ENCODE measurements around the gene FYN. TPM values are rescaled to one million over a fixed set of nuclear protein-coding genes. Genes with fewer than 3 reads are reported as not detected.

The FYN gene
- polyA plus RNA-seq, 1 donor (not counting 4 experiments of a cell fraction or from before 2014, with no cell fraction given) = 24.7 TPM

DNA sequence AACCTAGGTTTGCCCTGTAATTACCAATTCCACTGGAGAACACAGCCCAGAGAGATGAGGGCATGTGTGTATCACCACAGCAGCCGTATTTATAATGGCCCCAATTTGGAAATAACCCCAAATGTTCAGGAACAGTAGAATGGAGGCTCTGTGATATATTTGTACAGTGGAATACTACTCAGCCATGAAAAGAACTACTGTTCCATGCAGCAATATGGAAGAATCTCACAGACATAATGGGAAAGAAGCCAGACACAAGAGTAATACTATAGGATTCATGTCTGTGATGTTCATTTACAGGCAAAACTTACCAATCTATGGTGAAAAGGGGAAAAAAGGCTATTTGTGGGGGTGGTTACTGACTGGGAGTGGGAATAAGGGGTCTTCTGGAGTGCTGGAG is 183.8 kb downstream of the FYN start:
- Histone ChIP-seq H3K36me3 (ENCODE audit: control insufficient read depth in 2 of 2, extremely low read depth in 1 of 2, insufficient read depth in 2 of 2, low read length in 2 of 2) (peaks cover 14 to 22% of the 10 kb centered on the region in 2 experiments), H3K9me1 (ENCODE audit: control insufficient read depth, extremely low read depth, insufficient read depth, low read length) (no peaks in the 10 kb centered on the region), H2AFZ (ENCODE audit: control insufficient read depth, low read length) (no peak overlapping the region), H3K9ac (ENCODE audit: control insufficient read depth, extremely low read depth, insufficient read depth, low read length) (no peak overlapping the region), H3K27me3 (ENCODE audit: control insufficient read depth, extremely low read depth, insufficient read depth, low read length) (no peaks in the 10 kb centered on the region), H3K4me1 (ENCODE audit: control insufficient read depth, extremely low read depth, insufficient read depth, low read length) (no peaks in the 10 kb centered on the region), H4K20me1 (ENCODE audit: control insufficient read depth, extremely low read depth, insufficient read depth, low read length) (no peaks in the 10 kb centered on the region), H3K27ac (ENCODE audit: control insufficient read depth, insufficient read depth, low read length) (no peak overlapping the region), H3K4me2 (ENCODE audit: control insufficient read depth, extremely low read depth, insufficient read depth, low read depth, low read length) (no peak overlapping the region), H3K4me3 (ENCODE audit: control insufficient read depth in 2 of 3, extremely low read depth in 1 of 3, insufficient read depth in 2 of 3, low read depth in 1 of 3, low read length in 3 of 3) (no peak overlapping the region), H3K9me3 (ENCODE audit: control insufficient read depth, low read depth, low read length) (no peaks in the 10 kb centered on the region), H3K79me2 (ENCODE audit: control insufficient read depth, insufficient read depth, low read length) (no peaks in the 10 kb centered on the region)
- no peak for DNase-seq (ENCODE audit: low read depth, low spot score)
- dilution Hi-C loops (cut with MboI; ENCODE audit: extremely low pct_ligation_motif_present, low sequenced_read_pairs) = no loop called here
- FAIRE-seq = no peak
- TF ChIP-seq CTCF (optimal IDR thresholded peaks at IDR 0.05 in 1 of 3, IDR thresholded peaks at IDR 0.05 in 1 of 3, conservative IDR thresholded peaks at IDR 0.05 in 1 of 3; ENCODE audit: extremely low read depth in 1 of 3, insufficient read depth in 2 of 3, low read length in 3 of 3) = no peak
- no peak for TF ChIP-seq EZH2 (IDR thresholded peaks at IDR 0.05; ENCODE audit: low read length)

DNA sequence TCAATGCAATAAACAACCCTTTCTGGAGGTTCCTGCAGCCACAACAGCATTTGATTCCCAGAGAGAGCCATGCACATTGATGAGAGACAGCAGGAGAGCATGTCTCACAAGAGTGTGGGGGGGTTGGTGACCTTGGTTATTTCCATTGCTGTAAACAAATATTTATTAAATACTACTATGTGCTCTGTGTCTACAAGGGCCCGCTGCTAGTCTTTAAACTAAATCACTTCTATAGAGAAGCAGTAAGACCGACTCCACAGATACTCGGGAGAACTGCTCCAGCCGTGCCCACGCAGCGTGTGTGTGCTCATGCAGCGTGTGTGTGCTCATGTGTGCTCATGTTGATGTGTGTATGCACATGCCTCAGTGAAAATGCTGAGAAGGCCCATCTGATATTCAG is 184.9 kb downstream of the FYN start:
- no peak overlapping the region for H3K27ac ChIP-seq (ENCODE audit: control insufficient read depth, insufficient read depth, low read length)
- FAIRE-seq (no peak), DNase-seq (ENCODE audit: low read depth, low spot score) (no peak)
- no peaks in the 10 kb centered on the region for H3K79me2 ChIP-seq (ENCODE audit: control insufficient read depth, insufficient read depth, low read length)
- H3K4me3 ChIP-seq (ENCODE audit: control insufficient read depth in 2 of 3, extremely low read depth in 1 of 3, insufficient read depth in 2 of 3, low read depth in 1 of 3, low read length in 3 of 3) = no peak overlapping the region
- no peaks in the 10 kb centered on the region for H3K4me1 ChIP-seq (ENCODE audit: control insufficient read depth, extremely low read depth, insufficient read depth, low read length)
- H3K4me2 ChIP-seq (ENCODE audit: control insufficient read depth, extremely low read depth, insufficient read depth, low read depth, low read length) = no peak overlapping the region
- no peaks in the 10 kb centered on the region for H3K9me3 ChIP-seq (ENCODE audit: control insufficient read depth, low read depth, low read length)
- no peaks in the 10 kb centered on the region for H4K20me1 ChIP-seq (ENCODE audit: control insufficient read depth, extremely low read depth, insufficient read depth, low read length)
- no peak overlapping the region for H2AFZ ChIP-seq (ENCODE audit: control insufficient read depth, low read length)
- peaks cover 6 to 17% of the 10 kb centered on the region in 2 experiments for H3K36me3 ChIP-seq (ENCODE audit: control insufficient read depth in 2 of 2, extremely low read depth in 1 of 2, insufficient read depth in 2 of 2, low read length in 2 of 2)
- no peaks in the 10 kb centered on the region for H3K9me1 ChIP-seq (ENCODE audit: control insufficient read depth, extremely low read depth, insufficient read depth, low read length)
- TF ChIP-seq EZH2 (IDR thresholded peaks at IDR 0.05; ENCODE audit: low read length) (no peak), CTCF (optimal IDR thresholded peaks at IDR 0.05 in 1 of 3, IDR thresholded peaks at IDR 0.05 in 1 of 3, conservative IDR thresholded peaks at IDR 0.05 in 1 of 3; ENCODE audit: extremely low read depth in 1 of 3, insufficient read depth in 2 of 3, low read length in 3 of 3) (no peak)
- dilution Hi-C loops (cut with MboI; ENCODE audit: extremely low pct_ligation_motif_present, low sequenced_read_pairs) = no loop called here
- H3K27me3 ChIP-seq (ENCODE audit: control insufficient read depth, extremely low read depth, insufficient read depth, low read length) = no peaks in the 10 kb centered on the region
- no peak overlapping the region for H3K9ac ChIP-seq (ENCODE audit: control insufficient read depth, extremely low read depth, insufficient read depth, low read length)
